Ramos (cell line): ENCODE results near the gene CORIN.
"Not testable (repeated sequence)": the region's sequence is repeated elsewhere in the genome, so short reads cannot be mapped to it uniquely, and the experiment has no call there.

Experiments
- in situ Hi-C: fragments of 300-500 bp; cut with MboI; formaldehyde crosslinking; loops from one replicate; pipeline ENCODE4 v1.14.3; 2022; ENCODE audit warnings: low sequenced_read_pairs; ENCODE audit not compliant: unreplicated experiment

CORIN gene

DNA sequence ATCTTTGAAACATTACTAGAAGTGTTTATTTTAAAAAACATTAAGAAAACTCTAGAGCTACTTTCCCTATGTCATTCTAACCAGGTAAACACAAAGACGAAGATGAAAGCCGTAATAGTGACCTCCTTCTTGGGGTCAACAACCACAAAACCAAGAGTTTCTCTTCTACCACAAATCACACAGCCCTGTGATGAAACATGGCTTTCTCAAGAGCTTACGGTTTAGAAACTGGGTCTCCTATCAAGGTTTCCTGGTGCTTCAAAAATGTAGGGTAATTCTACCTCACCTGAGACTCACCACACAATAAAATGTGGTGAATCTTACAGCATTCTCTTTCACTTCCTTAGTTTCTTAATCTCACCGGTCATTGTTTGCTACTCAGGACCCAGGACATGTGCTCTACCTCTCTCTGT lies 50.9 kb downstream of the CORIN start:
- in situ Hi-C loops: no loop called here

DNA sequence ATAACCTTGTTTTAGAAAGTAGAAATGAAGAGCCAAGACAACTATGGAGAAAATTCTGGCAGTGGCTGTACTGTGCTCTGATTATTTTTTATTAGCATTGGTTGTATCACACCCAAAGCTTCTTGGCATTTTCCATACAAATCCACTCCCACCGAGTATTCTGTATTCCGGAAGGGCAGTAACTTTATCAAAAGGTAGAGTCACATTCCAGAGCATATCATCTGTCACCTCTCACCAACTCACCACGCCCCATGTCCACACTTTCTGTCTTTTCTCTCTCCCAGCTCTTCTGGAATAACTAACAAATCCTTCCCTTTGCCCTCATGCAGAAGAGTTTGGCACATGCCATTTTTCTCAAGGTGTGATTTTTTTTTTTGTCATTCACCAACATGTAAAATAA lies 52.7 kb downstream of the CORIN start:
- in situ Hi-C loops: no loop called here

DNA sequence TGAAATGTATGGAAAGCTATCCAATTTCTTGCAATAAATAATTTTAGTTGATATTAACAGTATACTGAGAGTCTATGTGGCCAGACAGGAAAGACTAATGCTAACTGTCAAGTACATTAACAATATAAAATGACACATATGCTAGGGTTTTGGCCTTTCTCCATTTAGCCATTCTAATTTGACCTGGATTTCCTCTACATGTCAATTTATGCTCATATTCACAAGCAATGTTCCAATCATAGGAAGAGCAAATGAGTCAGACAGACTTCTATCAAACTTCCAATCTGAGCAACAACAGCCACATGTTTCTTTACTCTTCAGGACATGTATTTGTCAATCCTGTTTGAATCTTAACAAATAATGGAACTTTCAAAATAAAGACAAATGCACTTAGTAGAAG lies 53.6 kb downstream of the CORIN start:
- in situ Hi-C loops: no loop called here

DNA sequence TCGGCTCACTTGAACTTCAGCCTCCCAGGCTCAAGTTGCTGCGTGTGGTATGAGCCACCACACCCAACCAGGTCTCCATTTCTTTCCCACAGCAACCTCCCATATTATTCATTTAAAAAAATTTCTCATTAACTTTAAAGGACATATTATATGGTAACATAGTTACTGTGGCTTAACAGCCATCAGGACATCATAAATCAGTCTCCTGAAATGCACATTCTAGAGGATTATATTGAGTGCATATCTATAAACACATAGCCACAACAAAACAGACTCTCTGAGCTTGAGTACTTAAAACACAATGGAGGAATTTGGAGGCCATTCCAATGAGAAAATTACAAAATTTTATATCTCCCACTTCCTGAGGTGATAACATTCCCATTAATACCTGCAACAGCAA lies 61.5 kb downstream of the CORIN start:
- in situ Hi-C loops: no loop called here

DNA sequence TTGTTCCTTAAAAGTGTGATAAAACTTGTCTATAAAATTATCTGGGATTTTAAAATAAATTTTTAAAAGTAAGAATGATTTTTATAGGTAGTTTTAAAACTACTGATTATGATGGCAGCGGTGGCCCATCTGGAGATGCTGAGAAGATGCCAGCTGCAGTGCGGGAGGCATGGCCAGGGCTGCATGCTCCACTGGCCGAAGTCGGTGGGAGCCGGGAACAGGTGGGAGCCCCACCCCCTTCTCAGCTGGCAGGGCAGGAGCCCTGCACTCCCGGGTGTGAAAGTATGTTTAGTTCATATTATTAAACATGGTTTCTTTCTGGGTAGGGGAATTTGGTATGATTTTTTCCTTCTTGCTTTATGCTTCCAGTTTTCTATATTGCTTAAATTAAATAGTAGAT lies 63.8 kb downstream of the CORIN start:
- in situ Hi-C loops: no loop called here

DNA sequence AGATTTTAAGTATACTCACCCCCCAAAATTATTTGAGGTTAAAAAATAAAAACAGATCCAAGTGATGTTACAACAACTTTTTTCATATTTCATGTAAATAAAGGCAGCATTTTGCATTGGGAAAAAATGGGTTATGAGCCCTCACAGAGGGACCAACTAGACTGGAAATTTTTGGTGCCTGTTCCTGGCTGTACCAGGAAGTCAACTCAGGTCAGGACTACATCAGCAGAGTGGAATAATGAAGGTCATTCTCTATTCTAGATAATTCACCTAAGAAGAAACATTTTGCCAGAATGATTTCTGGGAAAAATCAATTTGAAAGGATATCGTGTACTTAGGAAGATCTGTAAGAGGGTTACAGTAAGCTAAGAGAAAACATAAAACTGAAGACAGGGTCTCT lies 66.8 kb downstream of the CORIN start:
- in situ Hi-C loops: no loop called here

DNA sequence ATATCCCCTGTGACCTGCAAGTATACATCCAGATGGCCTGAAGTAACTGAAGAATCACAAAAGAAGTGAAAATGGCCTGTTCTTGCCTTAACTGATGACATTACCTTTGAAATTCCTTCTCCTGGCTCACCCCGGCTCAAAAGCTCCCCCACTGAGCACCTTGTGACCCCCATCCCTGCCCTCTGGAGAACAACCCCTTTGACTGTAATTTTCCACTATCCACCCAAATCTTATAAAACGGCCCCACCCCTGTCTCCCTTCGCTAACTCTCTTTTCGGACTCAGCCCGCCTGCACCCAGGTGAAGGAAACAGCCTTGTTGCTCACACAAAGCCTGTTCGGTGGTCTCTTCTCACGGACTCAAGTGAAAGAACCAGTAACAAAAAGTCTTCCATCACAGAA lies 69.9 kb downstream of the CORIN start:
- in situ Hi-C loops: not testable (repeated sequence)

DNA sequence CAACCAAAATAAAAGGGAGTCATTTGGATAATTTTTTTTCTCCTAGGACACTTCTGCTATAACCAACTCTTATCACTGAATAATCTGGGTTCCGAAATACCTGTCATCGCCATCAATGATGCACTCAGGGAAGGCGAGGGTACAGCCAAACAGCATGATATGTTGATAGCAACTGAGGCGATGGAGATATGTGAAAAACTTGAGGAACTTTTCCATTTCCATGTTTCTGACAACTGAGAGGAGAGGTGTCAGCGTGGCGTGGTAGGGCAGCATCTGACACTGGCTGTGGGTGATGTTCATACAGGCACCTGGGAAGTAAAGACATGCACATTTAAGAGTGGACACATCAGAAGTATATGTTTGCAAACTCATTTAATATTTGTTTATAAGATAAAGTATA lies 74.6 kb downstream of the CORIN start:
- in situ Hi-C loops: no loop called here

DNA sequence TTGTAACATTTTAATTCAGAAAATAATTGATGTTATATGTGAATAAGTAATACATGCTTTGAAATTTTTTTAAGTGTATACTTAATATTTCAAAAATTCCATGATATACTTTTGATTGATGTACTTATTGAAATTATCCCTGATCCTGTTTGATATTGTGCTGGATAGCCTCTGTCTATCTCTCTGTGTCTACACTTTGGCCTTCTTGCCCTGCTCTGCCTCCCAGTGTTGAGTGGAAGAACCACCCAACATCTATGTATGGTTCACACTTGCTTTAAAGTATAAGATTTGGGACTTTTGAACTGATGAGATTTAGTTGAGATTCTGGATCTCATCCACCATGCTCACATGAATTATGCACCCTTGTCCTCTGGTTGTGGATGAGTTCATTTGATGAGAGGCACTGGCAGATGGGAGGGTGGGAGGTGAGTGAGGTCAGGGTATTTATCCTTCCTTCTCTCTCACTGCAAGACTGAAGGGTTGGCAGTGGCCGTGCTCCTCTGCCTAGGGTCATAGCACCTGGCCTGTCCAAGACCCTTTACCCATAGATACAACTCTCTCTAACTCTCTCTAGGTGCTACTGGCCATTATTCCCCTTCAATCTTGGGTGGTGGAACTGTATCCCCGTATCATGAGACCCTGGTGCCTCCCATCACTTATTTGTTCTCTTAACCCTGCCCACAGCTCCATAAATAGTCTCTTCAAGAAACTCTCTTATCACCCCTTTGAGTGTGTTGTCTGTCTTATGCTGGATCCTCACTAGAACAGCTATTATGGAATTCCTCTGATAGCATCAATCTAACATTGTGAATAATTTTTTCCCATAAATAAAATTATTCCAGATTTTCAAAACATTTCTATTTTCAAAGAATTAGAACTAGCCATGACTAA lies 75.2 kb downstream of the CORIN start:
- in situ Hi-C loops: no loop called here

DNA sequence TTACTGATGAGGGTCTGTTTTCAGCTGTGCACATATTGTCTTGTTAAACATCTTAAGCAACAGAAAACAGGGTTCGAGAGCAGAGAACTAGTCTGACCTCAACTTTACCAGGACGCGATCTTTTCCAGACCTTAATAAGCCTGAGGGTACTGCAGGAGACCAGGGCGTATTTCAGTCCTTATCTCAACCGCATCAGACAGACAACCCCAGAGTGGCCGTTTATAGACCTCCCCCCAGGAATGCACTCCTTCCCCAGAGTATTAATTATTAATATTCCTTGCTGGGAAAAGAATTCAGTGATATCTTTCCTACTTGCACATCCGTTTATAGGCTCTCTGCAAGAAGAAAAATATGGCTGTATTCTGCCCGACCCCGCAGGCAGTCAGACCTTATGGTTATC lies 84.6 kb downstream of the CORIN start:
- in situ Hi-C loops: not testable (repeated sequence)

DNA sequence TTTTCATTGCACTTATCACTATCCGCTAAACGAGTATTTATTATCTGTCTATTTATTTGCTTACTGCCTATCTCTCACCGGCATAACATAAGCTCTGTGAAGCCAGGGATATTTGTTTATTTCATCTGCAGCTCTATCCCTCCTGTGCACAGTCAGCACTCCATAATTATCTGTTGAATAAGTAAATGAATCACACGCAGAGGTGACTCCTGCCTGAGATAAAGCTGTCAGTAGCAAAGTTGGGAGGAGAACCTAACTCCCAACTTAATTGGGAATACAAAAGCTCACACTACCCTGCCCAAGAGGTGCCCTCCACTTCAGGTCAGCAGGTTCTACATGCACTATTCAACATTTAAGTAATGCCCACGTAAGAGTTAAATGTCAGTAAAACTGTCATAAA lies 85.7 kb downstream of the CORIN start:
- in situ Hi-C loops: no loop called here

DNA sequence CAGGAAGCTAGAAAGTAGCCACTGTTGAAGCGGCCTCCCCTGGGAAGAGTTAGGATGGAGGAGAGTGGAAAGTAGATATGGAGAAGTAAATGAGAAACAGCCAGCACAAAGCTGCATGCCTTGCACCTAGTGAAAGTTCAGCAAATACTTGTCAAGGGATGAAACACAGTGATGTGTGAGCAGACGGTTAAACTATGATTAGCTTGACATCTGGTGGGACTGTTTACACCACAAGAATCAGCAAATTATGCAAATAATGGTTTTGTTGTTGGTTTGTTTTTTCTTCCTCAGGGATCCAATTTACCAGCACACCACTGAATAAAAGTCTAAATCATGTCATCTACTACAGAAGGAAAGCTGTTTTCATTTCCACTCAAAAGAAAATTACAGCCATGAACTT lies 87.1 kb downstream of the CORIN start:
- in situ Hi-C loops: no loop called here

DNA sequence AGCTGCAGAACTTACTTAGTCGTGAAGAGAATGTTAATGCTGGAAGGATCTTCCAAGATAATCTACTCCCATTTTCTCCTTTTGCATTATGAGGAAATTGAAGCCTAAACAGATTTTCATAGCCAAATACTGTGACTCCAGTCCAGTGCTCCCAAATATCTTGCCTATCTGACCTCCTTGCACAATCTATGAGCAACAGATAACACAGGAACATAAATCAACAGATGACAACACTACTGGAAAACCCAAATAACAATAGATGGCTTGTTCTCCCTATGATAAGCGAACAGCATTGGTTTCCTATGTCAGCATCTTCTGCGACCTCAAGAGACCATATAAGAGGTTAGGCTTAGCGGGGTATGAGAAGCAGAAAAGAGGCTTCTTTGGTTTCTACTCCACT lies 88.0 kb downstream of the CORIN start:
- in situ Hi-C loops: no loop called here

DNA sequence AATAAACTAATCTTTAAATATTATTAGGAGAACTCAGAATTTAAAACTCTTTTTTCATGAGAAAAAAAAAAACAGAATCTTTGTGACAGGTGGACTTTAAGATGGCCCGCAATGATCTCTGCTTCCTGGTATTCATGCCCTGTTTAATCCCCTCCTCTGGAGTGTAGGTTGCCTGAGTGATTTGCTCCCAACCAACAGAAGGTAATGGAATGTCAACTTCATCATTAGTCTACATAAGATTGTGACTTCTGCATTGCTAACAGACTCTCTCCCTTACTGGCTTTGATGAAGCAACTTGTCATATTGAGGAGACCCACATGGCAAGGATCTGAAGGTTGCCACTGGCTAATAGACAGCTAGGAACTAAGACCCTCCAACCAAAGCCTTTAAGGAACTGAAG lies 88.8 kb downstream of the CORIN start:
- in situ Hi-C loops: no loop called here

DNA sequence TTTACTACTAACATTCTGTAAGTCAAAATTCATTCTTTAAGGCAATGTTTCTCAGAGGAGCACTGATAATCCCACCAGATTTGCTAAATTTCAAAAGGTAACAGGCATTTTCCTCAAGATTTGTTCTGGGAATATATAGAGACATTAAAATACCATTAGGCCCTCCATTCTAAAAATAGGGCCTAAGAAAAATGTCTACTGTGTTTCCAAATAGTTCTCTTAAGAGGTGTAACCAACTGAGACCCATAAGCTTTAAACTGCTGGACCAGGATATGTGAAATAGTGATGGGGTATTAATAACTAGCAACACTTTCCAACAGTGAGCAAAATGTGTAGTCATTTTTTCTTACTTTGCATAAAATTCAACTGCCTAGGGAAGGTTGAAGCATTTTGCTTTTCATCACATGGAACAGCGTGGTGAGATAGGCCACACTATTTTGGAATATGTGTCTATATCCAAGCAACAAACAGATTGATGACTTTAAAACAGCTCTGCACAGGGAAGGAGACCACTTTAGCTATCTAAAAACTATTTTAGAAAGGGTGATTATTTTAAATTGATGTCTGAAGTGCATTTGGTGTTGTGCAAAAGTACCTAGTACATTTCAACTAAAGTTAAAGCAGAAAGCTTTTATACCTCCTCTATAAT lies 89.9 kb downstream of the CORIN start:
- in situ Hi-C loops: no loop called here

DNA sequence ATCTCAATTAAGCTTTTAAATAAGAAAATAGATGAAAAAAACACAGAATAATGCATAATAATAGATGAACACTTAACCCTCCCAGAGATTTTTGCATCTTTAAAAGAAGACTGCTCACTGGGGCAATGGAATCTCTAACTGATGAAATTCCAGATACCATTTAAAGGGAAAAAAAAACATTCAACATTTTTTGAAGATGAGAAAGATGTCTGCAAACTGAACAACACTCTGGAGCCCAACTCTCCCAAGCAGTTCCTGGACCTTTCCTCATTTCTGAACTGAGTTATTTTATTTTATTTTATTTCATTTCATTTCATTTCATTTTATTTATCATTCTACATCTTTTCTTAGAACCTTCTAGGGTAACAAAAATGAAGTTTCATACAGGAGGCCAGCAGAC lies 90.7 kb downstream of the CORIN start:
- in situ Hi-C loops: no loop called here

DNA sequence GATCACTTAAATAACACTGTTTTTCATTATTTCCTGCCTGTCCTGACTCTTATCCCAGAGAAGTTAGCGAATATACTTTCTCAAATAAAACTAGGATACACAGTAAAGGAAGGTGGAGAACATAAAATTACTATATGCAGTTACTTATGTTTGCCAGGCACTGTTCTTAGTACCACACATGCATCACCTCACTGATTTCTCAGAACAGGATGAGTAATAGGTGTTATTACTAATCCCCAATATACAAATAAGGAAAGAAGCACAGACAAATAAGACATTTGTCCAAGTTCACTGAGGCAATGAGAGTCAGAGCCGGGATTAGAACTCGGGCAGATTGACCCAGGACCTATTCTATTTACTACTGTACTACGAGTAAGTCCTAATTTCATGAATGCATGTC lies 91.7 kb downstream of the CORIN start:
- in situ Hi-C loops: no loop called here

DNA sequence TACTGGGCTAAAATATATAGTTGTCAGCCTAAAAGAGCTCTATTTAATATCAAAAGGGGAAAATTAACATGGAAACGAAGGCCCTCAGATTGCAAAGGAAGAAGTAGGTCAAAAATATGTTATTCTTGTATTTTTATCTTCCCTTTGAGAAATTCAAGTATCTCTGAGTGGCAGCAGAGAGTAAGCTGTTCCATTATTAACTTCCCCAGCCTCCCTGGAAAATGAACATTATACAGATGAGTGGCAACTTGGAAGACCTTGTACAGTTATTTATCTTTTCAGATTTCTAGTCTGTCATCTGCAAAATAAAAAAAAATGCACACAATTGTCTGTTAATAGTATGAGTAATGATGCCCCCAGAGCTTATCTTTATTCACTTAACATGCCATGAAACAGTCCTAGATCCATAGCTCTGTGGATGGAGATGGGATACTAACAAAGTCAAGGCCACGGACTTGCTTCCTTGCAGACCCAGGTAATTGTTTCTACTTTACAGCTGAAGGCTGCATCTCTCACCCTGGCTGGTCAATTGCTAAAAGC lies 93.0 kb downstream of the CORIN start:
- in situ Hi-C loops: no loop called here

DNA sequence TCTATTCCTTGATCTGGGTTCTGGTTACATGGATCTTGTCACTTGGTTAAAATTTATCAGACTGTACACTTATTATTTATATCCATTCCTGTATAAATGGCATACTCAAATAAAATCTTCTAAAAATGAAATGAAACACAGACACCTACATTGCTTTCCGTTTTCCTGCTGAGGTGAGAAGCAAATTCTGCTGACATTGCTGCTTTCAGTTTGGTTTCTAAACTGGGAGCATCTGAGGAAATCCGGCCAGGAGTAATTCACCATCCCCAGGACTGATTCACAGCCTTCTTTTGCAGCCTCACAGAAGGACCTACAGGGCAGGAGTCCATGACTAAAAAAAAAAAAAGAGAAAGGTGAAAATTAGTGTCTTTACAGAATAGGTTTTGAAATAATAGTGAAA lies 93.6 kb downstream of the CORIN start:
- in situ Hi-C loops: no loop called here

DNA sequence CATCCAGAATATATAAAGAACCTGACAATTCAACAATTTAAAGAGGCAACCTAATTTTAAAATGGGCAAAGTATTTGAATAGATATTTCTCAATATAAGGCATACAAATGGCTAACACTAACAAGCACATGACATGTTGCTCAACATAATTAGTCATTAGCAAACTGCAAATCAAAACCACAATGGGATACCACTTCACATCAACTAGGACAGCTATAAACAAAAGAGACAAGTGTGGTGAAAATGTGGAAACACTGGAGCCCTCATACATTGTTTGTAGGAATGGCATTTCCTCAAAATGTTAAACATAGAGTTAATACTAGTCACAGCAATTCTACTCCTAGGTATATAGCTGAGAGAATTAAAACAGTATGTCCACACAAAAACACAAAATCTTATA lies 96.7 kb downstream of the CORIN start:
- in situ Hi-C loops: no loop called here

DNA sequence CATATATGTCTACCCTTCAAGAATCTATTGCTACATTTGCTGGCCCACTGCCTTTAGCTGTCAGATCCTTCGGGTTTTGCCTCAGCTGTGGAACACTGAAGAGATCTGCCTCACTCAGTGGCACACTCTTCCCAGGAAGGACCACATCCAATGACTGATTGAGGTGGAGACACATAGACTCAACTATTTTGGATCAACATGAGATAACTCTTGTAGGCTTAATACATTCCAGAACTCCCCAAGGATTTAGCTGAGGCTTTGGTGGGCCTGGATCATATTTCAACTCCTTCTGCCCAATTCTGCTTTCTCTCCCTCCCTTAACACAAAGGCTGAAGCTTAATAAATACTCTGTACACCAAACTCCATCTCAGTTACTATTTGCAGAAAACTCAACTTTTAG lies 100.5 kb downstream of the CORIN start:
- in situ Hi-C loops: no loop called here

DNA sequence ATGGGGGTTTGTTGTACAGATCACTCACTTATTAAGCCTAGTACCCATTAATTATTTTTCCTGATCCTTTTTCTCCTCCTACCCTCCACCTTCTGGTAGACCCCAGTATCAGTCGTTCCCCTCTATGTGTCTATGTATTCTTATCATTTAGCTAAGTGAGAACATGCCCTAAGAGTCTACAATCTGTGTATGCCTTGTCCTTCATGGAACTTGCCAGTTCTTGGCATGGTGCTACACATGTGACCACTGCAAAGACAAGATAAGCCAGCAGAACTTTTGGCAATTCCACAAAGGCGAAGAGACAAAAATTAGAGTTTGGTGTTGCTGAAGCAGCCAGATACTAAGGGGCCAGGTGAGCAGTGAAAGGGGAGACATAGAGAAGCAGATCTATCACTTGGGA lies 101.3 kb downstream of the CORIN start:
- in situ Hi-C loops: no loop called here
